DMS114 treated with DMSO at 0.1 percent for 48 hours (cell line): ENCODE results near the gene NTRK3.

Source experiments
- DNase-seq: peaks from one replicate; lab custom pipeline; 2025; ENCODE audit not compliant: unreplicated experiment; lab: John Stamatoyannopoulos, UW

Gene NTRK3

GRCh38 chr15:88126695-88127431 is 129.7 kb downstream of the NTRK3 start:
- DNase-seq, result no peak

DNA sequence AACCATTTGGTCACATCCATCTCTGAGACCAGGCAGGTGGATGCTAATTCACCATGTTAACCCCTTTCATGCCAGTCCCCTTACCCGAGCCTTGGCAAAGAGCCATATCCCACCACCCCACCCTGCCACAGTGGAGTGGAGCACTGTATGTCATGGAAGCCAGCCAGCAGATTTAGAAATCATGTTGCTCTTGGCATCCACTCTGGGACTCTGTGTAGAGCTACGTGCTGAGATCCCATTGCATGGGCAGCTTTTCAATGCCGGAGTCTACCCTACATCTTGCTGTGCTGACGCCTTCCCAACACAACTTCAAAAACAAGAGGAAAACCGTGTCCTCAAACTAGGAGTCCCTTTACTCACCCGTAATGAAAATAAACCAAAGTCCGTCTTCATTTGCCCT is 131.0 kb downstream of the NTRK3 start:
- no peak for DNase-seq

DNA sequence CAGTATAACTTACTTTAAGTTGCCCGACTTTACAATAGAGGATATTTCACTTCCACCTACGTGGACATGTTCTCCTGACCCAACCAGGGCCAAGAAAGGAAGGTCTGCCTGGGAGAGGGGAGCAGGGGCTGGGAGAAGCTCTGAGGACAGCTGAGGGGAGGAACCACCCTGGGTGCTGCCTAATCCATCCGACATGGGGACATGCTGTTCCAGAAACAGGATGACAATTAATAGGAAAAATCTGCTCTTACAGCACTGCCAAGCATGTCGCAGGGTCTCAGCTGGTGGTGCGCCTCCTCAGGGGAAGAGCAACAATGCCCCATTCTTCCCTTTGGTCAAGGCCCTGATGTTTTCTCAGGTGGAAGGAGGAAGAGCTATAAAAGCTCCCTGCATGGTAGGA is 132.3 kb downstream of the NTRK3 start:
- no peak for DNase-seq

GRCh38 chr15:88121968-88122530 is 134.5 kb downstream of the NTRK3 start:
- no peak for DNase-seq

DNA sequence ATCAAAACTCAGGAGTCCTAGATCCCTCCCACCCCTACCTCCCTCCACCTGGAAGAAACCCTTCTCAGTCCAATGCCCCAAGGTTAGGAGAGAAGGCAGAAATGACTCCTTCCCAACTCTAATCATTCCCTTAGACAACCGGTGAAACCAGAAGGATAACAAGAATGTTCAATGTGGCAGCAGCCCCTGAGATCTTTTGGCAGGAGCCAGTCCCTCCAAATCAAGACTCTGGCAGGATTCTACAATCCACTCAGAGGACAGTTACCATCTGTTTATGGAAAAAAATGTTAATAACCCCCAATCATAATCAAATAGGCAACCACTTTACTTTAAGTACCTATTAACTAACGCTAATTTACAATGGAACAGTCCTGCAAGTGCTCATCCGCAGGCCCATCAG is 136.5 kb downstream of the NTRK3 start:
- no peak for DNase-seq

GRCh38 chr15:88118741-88119140 is 137.8 kb downstream of the NTRK3 start:
- DNase-seq, result no peak

GRCh38 chr15:88118035-88118434 is 138.5 kb downstream of the NTRK3 start:
- DNase-seq, result no peak

DNA sequence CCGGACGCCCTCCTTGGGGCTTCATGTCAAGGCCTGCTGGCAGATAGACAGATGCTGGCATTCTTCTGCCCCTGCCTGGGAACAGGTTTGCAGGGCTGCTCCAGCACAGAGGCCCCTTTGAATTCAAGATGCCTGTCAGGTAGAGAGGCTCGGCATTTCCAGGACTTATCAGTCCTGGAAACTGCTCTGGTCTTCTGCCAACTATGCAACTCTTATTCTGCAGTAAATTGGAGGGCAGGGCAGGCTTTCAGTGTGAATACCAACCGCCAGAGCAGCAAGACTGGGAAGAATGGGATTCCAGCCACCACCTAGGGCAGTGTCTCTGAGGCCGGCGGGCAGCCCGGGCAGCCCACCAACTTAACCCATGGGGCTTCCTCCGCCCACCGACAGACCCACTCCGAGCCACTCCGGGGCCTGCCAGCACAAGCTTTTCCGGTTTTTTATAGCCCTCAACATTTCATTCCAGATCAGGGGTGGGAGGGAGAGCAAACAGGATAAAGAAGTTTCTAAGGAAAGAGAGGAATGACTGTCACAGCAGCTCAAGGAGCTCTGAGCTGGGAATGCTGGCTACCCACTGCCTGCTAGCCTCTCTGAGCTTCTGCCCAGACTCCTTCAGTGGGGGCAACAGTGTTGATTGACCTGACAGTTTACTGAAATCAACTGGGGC is 140.9 kb downstream of the NTRK3 start:
- DNase-seq, result no peak

GRCh38 chr15:88113613-88114308 is 142.8 kb downstream of the NTRK3 start:
- DNase-seq, result no peak

- no peak for DNase-seq
These were observed 147.5 kb downstream of the NTRK3 start for GRCh38 chr15:88108991-88109390.

DNA sequence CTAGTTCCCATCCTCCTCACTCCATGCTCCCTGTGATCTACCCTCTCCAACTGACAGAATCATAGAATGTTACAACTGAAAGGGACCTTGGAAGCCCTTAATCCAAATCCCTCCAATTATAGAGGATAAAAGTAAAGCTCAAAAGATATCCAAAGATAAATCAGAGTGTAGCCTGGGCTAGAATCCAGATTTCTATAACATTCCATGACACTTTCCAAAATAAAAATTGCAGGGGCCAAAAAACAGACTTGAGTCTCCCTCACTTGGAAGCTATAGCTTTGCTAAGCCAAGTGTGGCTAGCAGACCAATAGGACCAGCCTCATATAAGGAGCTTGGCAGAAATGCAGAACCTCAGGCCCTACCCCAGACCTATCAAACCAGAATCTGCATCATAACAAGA is 148.1 kb downstream of the NTRK3 start:
- no peak for DNase-seq

DNA sequence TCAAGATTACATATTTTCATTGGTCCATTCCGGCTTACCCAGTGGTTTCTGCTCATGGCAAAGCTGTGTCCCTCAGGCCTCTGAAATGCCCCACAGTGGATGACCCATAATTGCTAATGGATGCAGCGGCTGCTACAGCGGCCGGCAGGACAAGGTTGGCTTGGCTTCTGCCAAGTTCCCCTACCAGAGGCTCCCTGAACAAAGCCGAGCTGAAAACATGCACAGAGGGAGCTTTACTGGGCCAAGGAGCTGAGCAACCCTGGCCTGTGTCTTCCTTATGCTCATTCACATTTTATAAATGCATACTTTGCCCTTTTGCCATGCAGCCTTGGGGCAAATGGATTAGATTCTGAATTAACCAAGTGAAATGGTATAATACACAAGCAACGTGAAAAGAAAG is 150.5 kb downstream of the NTRK3 start:
- no peak for DNase-seq

DNA sequence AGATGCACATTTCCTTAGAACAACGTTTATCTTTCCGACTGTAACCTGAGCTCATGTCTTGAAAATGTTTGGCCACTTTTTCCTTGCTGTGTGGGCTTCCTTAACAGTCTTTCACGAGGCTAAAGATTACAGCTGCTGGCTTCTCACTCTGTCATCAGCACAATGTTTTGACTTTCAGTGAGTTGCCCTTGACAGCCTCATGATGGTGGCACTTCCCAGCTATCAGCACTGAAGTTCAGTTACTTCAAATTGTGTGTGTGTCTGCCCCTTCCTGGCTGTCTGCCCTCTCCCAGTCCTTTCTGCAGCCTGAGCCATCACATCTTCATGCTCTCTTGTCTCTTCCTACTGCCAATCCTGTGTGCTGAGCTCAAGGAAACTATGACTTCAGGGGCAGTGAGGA is 152.2 kb downstream of the NTRK3 start:
- DNase-seq, result no peak

DNA sequence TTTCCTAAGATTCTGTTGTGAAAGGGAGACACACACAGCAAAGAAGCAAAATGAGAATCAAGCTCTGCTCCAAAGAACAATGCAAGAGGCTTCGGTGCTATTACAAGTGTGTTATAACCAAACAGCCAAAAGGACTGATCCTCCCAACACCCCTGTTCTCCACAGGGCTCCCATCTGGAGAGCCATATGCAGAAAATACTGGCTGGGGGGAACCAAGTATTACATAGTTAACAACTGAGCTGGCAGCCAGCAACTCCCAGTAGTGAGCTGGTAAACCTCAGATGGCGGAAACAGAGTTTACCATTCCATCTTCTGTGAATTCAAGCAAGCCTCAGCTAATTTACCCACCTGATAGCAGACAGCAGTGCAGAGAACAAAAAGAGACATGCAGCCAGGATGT is 156.4 kb downstream of the NTRK3 start:
- DNase-seq, result no peak

GRCh38 chr15:88098361-88098760 is 158.2 kb downstream of the NTRK3 start:
- DNase-seq, result no peak

GRCh38 chr15:88091444-88092016 is 165.0 kb downstream of the NTRK3 start:
- DNase-seq, result no peak

GRCh38 chr15:88090481-88091011 is 166.0 kb downstream of the NTRK3 start:
- no peak for DNase-seq

DNA sequence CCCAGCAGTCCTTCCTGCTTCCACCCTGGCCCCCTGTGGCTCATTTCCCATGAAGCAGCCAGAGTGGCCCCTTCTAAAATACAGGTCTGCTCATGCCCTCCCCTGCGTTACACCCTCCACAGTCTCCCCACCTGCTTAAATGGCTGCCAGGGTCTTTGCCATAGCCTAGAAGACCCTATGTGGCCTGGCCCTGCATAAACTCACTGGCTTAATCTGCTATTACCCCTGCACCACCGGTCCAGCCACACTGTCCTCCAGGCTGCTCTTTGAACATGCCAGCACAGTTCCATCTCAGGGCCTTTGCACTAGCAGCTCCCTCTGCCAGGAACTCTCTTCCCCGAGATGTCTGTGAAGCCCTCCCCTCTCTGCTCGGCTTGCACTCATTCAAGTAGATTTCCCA is 166.8 kb downstream of the NTRK3 start:
- no peak for DNase-seq

GRCh38 chr15:88089024-88089620 is 167.4 kb downstream of the NTRK3 start:
- DNase-seq, result no peak

DNA sequence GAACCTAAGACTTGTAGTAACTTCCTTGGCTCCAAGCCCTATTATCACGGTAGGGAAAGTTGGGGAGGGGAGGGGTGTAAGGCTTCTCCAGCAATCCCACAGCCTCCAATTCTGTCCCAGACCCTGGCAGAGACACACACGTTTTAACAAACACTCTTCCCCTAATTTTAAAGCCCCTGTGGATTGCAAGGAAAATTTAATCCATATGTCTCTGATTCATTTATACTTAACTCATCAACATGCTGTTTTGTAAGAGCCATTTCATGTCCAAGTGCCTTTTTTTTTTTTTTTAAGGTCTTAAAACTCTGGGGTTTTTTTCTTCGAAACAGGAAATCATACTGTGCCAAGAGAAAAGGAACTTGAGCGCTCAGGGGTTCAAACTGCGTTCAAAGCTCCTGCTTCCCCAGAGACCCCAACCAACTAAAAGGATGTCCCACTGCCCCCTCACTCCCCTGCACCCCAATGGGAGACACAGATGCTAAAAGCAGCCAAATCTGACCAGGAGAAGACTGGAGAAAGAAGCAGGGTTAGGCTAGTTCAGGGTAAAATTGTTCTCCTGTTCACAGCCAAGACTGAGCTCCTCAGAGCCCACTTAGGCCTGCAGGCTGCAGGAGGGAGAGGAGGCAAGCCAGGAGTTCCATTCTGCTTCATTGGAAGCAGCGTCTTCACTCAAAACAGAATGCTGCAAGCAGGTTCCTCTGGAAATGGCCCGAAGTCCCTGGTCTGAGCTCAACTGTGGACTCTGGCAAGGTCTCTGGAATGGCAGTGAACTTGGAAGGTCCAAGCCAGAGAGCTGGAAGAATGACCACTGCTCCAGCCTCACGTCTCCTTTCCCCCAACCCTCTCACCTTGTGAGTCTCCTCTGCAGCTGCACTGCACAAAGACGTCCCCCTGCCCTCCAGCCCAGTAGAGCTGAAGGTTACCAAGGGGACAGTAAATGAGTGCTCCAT is 172.5 kb downstream of the NTRK3 start:
- DNase-seq, result no peak
